ENCODE measurements around the gene SMARCAL1.

Gene SMARCAL1

DNA sequence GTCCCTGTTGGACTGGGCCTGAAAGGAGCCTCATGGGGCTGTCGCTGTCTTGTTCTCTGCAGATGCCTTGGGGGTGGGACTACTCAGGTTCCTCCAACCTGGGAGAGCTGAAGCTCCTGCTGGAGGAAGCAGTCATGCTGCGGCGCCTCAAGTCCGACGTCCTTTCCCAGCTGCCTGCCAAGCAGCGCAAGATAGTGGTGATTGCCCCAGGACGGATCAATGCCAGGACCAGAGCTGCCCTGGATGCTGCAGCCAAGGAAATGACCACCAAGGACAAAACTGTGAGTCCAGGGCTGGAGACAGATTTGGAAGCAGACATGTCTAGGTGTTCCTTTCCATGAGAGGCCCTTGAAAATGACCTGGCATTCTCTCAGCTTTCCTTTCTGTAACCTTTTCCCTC is 38.5 kb downstream of the SMARCAL1 start:
- H3K4me3 ChIP-seq (ENCODE audit: severe bottlenecking), result no peak overlapping the region
- ATAC-seq (ENCODE audit: low read depth), result no peak
- no peak overlapping the region for H3K27ac ChIP-seq (ENCODE audit: poor library complexity, severe bottlenecking)
- no peaks in the 10 kb centered on the region for H3K27me3 ChIP-seq (ENCODE audit: insufficient read depth, poor library complexity, severe bottlenecking)
- H3K9me3 ChIP-seq (ENCODE audit: severe bottlenecking), result no peaks in the 10 kb centered on the region
- DNase-seq (ENCODE audit: low spot score), result no peak
- peaks cover 64% of the 10 kb centered on the region for H3K36me3 ChIP-seq (ENCODE audit: low read depth)
- no peaks in the 10 kb centered on the region for H3K4me1 ChIP-seq (ENCODE audit: insufficient read depth, poor library complexity, severe bottlenecking)
- TF ChIP-seq, protein P1, sequence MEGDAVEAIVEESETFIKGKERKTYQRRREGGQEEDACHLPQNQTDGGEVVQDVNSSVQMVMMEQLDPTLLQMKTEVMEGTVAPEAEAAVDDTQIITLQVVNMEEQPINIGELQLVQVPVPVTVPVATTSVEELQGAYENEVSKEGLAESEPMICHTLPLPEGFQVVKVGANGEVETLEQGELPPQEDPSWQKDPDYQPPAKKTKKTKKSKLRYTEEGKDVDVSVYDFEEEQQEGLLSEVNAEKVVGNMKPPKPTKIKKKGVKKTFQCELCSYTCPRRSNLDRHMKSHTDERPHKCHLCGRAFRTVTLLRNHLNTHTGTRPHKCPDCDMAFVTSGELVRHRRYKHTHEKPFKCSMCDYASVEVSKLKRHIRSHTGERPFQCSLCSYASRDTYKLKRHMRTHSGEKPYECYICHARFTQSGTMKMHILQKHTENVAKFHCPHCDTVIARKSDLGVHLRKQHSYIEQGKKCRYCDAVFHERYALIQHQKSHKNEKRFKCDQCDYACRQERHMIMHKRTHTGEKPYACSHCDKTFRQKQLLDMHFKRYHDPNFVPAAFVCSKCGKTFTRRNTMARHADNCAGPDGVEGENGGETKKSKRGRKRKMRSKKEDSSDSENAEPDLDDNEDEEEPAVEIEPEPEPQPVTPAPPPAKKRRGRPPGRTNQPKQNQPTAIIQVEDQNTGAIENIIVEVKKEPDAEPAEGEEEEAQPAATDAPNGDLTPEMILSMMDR (IDR thresholded peaks at IDR 0.05; ENCODE audit: poor library complexity, severe bottlenecking), result no peak

DNA sequence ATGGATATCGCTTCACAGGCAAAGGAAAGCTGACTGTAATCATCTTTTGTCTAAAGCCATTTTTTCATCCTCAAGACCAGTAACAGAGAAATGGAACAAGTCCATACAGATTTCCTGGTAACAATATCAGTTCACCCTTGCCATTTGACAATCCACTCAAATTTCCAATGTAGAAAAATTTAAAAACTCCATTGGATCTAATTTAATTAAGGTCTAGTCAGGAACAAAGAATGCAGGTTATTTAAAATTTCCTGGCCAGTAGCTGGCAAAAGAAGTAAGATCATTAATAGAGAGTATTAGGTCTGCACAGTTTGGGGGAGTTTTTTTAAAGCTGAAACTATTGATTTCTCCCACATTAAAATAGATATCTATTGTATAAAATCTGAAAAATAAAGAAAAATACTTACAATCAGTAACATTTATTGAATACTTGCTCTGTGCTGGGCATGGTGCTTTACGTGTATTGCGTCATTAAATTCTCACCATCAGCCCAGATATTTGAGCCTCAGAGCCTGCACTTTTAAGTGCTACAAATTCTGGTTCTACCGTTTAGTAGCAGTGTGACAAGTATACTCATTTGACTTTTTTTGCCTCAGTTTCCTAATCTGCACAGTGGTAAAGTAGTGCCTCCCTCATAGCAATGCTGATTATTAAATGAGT is 41.8 kb downstream of the SMARCAL1 start:
- Histone ChIP-seq H3K36me3 (ENCODE audit: low read depth) (peaks cover 45% of the 10 kb centered on the region), H3K9me3 (ENCODE audit: severe bottlenecking) (no peaks in the 10 kb centered on the region), H3K4me3 (ENCODE audit: severe bottlenecking) (no peak overlapping the region), H3K27ac (ENCODE audit: poor library complexity, severe bottlenecking) (no peak overlapping the region), H3K4me1 (ENCODE audit: insufficient read depth, poor library complexity, severe bottlenecking) (no peaks in the 10 kb centered on the region), H3K27me3 (ENCODE audit: insufficient read depth, poor library complexity, severe bottlenecking) (no peaks in the 10 kb centered on the region)
- no peak for ATAC-seq (ENCODE audit: low read depth)
- TF ChIP-seq, protein P1 (IDR thresholded peaks at IDR 0.05; ENCODE audit: poor library complexity, severe bottlenecking), result no peak
- DNase-seq (ENCODE audit: low spot score), result no peak

GRCh38 chr2:216463148-216463547 is 50.9 kb downstream of the SMARCAL1 start:
- H3K4me1 ChIP-seq (ENCODE audit: insufficient read depth, poor library complexity, severe bottlenecking), result no peaks in the 10 kb centered on the region
- no peak overlapping the region for H3K27ac ChIP-seq (ENCODE audit: poor library complexity, severe bottlenecking)
- TF ChIP-seq, protein P1 (IDR thresholded peaks at IDR 0.05; ENCODE audit: poor library complexity, severe bottlenecking), result no peak
- DNase-seq (ENCODE audit: low spot score), result no peak
- no peaks in the 10 kb centered on the region for H3K27me3 ChIP-seq (ENCODE audit: insufficient read depth, poor library complexity, severe bottlenecking)
- no peak for ATAC-seq (ENCODE audit: low read depth)
- H3K4me3 ChIP-seq (ENCODE audit: severe bottlenecking), result no peak overlapping the region
- H3K36me3 ChIP-seq (ENCODE audit: low read depth), result peaks cover 4% of the 10 kb centered on the region
- no peaks in the 10 kb centered on the region for H3K9me3 ChIP-seq (ENCODE audit: severe bottlenecking)

DNA sequence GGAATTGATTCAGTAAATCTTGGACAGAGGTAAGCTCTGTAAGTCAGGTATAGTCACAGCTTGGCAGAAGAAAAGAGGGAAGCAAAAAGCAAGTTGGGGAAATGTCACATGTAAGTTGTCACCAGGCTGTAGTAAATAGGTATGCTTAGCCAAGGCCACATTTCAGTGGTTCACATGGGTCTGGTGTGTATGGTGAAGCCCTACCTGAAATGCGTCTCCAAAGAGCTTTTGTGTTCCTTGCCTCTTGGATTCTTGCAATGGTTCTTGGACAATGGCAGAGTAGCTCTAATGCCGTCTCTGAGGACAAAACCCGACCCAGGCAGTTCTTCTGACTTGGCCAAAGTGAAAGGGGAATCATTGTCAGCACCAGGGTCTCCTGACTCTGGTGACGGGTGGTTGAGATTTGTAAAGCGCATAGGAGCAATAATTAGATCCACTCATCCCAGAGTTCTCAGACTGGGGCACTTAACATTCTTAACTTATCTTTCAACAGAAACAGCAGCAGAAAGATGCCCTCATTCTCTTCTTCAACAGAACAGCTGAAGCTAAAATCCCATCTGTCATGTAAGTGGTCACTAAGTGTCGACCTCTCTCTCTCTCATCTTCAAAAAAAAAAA is 51.9 kb downstream of the SMARCAL1 start:
- DNase-seq (ENCODE audit: low spot score), result no peak

More for the DNA sequence above, 51.9 kb downstream of the SMARCAL1 start:
- TF ChIP-seq, protein P1 (IDR thresholded peaks at IDR 0.05; ENCODE audit: poor library complexity, severe bottlenecking), result no peak
- H3K27me3 ChIP-seq (ENCODE audit: insufficient read depth, poor library complexity, severe bottlenecking), result no peaks in the 10 kb centered on the region
- H3K36me3 ChIP-seq (ENCODE audit: low read depth), result peaks cover 12% of the 10 kb centered on the region
- H3K9me3 ChIP-seq (ENCODE audit: severe bottlenecking), result no peaks in the 10 kb centered on the region
- H3K4me1 ChIP-seq (ENCODE audit: insufficient read depth, poor library complexity, severe bottlenecking), result no peaks in the 10 kb centered on the region
- H3K4me3 ChIP-seq (ENCODE audit: severe bottlenecking), result no peak overlapping the region
- no peak for ATAC-seq (ENCODE audit: low read depth)
- no peak overlapping the region for H3K27ac ChIP-seq (ENCODE audit: poor library complexity, severe bottlenecking)
